ELF-1 (cell line): ENCODE results near the gene GCC1.

Experiments
- DNase-seq: peaks from one replicate; pipeline ENCODE4 v3.0.0-alpha.2; 2016; ENCODE audit warnings: low read depth, low spot score

The GCC1 gene

GRCh38 chr7:127536394-127536691, 49.1 kb downstream of the GCC1 start:
- no peak for DNase-seq

GRCh38 chr7:127535546-127536393, 49.6 kb downstream of the GCC1 start:
- DNase-seq = no peak

GRCh38 chr7:127534636-127535035, 50.8 kb downstream of the GCC1 start:
- no peak for DNase-seq

- DNase-seq = no peak
These were observed 52.7 kb downstream of the GCC1 start for GRCh38 chr7:127532736-127533135.

GRCh38 chr7:127532151-127532550, 53.2 kb downstream of the GCC1 start:
- DNase-seq = no peak
